Coronary artery (tissue), 2 donors: Measurements from ENCODE around the gene NCBP1.
"Not testable (repeated sequence)": the region's sequence is repeated elsewhere in the genome, so short reads cannot be mapped to it uniquely, and the experiment has no call there.

ENCODE experiments used
- DNase-seq: peaks from one replicate; pipeline ENCODE4 v3.0.0-alpha.2; 2017; ENCODE audit warnings: low spot score
- H3K27ac ChIP-seq, 2 donors: fragments of 200-600 bp; sonication (generic); one replicate each; pipeline ENCODE4 v1.5.1; 2016 to 2019
- H3K4me3 ChIP-seq: fragments of 200-600 bp; sonication (generic); 2 replicates; pipeline ENCODE4 v1.5.1; 2016; ENCODE audit warnings: mild to moderate bottlenecking, moderate library complexity
- CTCF ChIP-seq: fragments of 200-600 bp; sonication (generic); IDR thresholded peaks from one replicate; pipeline ENCODE4 v1.5.1; 2019; ENCODE audit warnings: antibody characterized with exemption

NCBP1 gene

GRCh38 chr9:97632985-97633858 is at the start of gene NCBP1, which contains the start of gene TSTD2:
Gene NCBP1 (plus strand): TSS chr9:97633821. CDS start chr9:97633882, 61 bp downstream.
Gene TSTD2 (minus strand): TSS chr9:97633368. CDS start chr9:97627562, 5,806 bp downstream.
- Histone ChIP-seq H3K4me3 (peak within 1 kb of the TSS; percentile 89), H3K27ac (peak within 1 kb of the TSS; percentile 94 to 96)
- DNase-seq, result peak; percentile 98
- no peak for TF ChIP-seq CTCF

GRCh38 chr9:97584778-97585177 is 48.8 kb upstream of the NCBP1 start:
- H3K4me3 ChIP-seq, DNase-seq, H3K27ac ChIP-seq: not testable (repeated sequence)

GRCh38 chr9:97586909-97587308 is 46.7 kb upstream of the NCBP1 start:
- not testable (repeated sequence) for H3K27ac ChIP-seq, DNase-seq, H3K4me3 ChIP-seq

GRCh38 chr9:97591535-97591934 is 42.1 kb upstream of the NCBP1 start:
- H3K4me3 ChIP-seq, result no peak overlapping the region
- TF ChIP-seq CTCF, result no peak
- H3K27ac ChIP-seq, result no peak overlapping the region
- no peak for DNase-seq

GRCh38 chr9:97592126-97592525 is 41.5 kb upstream of the NCBP1 start:
- H3K4me3 ChIP-seq, result no peak overlapping the region
- no peak overlapping the region for H3K27ac ChIP-seq
- TF ChIP-seq CTCF, result no peak
- no peak for DNase-seq

GRCh38 chr9:97593960-97594359 is 39.7 kb upstream of the NCBP1 start:
- no peak for TF ChIP-seq CTCF
- Histone ChIP-seq H3K27ac (peak overlapping the region; percentile 28 to 70), H3K4me3 (no peak overlapping the region)
- no peak for DNase-seq

GRCh38 chr9:97594381-97594921 is 39.2 kb upstream of the NCBP1 start:
- no peak for TF ChIP-seq CTCF
- DNase-seq, result no peak
- Histone ChIP-seq H3K27ac (peak overlapping the region; percentile 28 to 70), H3K4me3 (no peak overlapping the region)

GRCh38 chr9:97596906-97597305 is 36.7 kb upstream of the NCBP1 start:
- no peak for DNase-seq
- Histone ChIP-seq H3K27ac (peak overlapping the region; percentile 69 to 80), H3K4me3 (no peak overlapping the region)
- no peak for TF ChIP-seq CTCF
